GM12878 (cell line): ENCODE results near the gene NUAK2. TPM values are rescaled to one million over a fixed set of nuclear protein-coding genes. Genes with fewer than 3 reads are reported as not detected.

Experiments
- ASH2L ChIP-seq: fragments of 300-600, 200-600 bp; sonication (generic); IDR thresholded peaks from 2 replicates; pipeline ENCODE4 v1.6.1; 2017; ENCODE audit warnings: low read depth, mild to moderate bottlenecking, borderline replicate concordance
- DPF2 ChIP-seq: fragments of 450-650 bp; IDR thresholded peaks from 2 replicates; pipeline ENCODE4 v1.6.1; 2017; ENCODE audit warnings: mild to moderate bottlenecking
- E2F8 ChIP-seq: fragments of 450-650 bp; IDR thresholded peaks from 2 replicates; pipeline ENCODE4 v1.6.1; 2018; ENCODE audit warnings: mild to moderate bottlenecking, low read depth, moderate library complexity; ENCODE audit not compliant: partially characterized antibody
- IKZF1 ChIP-seq: fragments of 450-650 bp; conservative IDR thresholded peaks from 2 replicates; pipeline ENCODE4 v1.6.1; 2017; ENCODE audit warnings: antibody characterized with exemption, mild to moderate bottlenecking
- MAX ChIP-seq: IDR thresholded peaks from 2 replicates; pipeline ENCODE4 v1.6.1; 2012; ENCODE audit warnings: low read depth, low read length, improper control_type of control experiment
- MYB ChIP-seq: fragments of 150-350 bp; IDR thresholded peaks from 2 replicates; pipeline ENCODE4 v1.6.1; 2014; ENCODE audit warnings: mild to moderate bottlenecking, low read depth, low read length, borderline replicate concordance
- NRF1 ChIP-seq: conservative IDR thresholded peaks from 2 replicates; pipeline ENCODE4 v1.6.1; 2011; ENCODE audit warnings: mild to moderate bottlenecking, low read depth, low read length, improper control_type of control experiment
- RAD21 ChIP-seq: IDR thresholded peaks from 2 replicates; pipeline ENCODE4 v1.6.1; 2011; ENCODE audit warnings: mild to moderate bottlenecking, low read depth, low read length, moderate library complexity; ENCODE audit not compliant: insufficient read depth
- RUNX3 ChIP-seq: IDR thresholded peaks from 2 replicates; pipeline ENCODE4 v1.6.1; 2012; ENCODE audit warnings: low read length, inconsistent platforms
- STAT3 ChIP-seq: IDR thresholded peaks from 2 replicates; pipeline ENCODE4 v1.6.1; 2011; ENCODE audit warnings: low read depth, low read length, improper control_type of control experiment
- SUPT20H ChIP-seq: IDR thresholded peaks from 2 replicates; pipeline ENCODE4 v1.6.1; 2011; ENCODE audit warnings: low read depth, mild to moderate bottlenecking, low read length, moderate library complexity, borderline replicate concordance; ENCODE audit not compliant: control insufficient read depth
- TAF1 ChIP-seq: IDR thresholded peaks from 2 replicates; pipeline ENCODE4 v1.6.1; 2011; ENCODE audit warnings: mild to moderate bottlenecking, low read depth, low read length, borderline replicate concordance
- ZBTB40 ChIP-seq: fragments of 450-650 bp; IDR thresholded peaks from 2 replicates; pipeline ENCODE4 v1.6.1; 2016; ENCODE audit warnings: mild to moderate bottlenecking, moderate library complexity, borderline replicate concordance
- polyA plus RNA-seq, 11 experiments: library from polyadenylated mRNA; depleted of rRNA in 4 of 11; unstranded in 6 of 11; stranded (reverse) in 5 of 11; fragments of >200 nt; fragmentation: Nextera tagmentation in 4 of 11; fragmentation: Illumina TruSeq in 1 of 11; extraction: Ambion mirVana in 4 of 11; extraction: Trizol in 1 of 11; gene quantifications; 1 replicate in 1 of 11; 2 replicates in 10 of 11; pipeline versions ENCODE4 v1.2.1 to v1.2.3, GENCODE V29; 2011 to 2016; ENCODE audit warnings: inconsistent platforms in 2 of 11, missing spikeins in 2 of 11, low read depth in 1 of 11
- total RNA-seq, 4 experiments: library from RNA; depleted of rRNA in 3 of 4; stranded (reverse); fragments of >200 nt in 3 of 4; fragmentation: Illumina TruSeq in 1 of 4; extraction: Trizol in 1 of 4; gene quantifications; 2 replicates each; pipeline versions ENCODE4 v1.2.1 to v1.2.3, GENCODE V29; 2013 to 2021
- TF ChIP-seq, protein P1 (sequence below), 3 experiments: IDR thresholded peaks in 2 of 3; conservative IDR thresholded peaks in 1 of 3; 2 replicates each; pipeline ENCODE4 v1.5.1; 2011; ENCODE audit warnings: low read depth in 3 of 3, low read length in 3 of 3, mild to moderate bottlenecking in 3 of 3, control low read depth in 2 of 3, moderate library complexity in 2 of 3, inconsistent platforms in 1 of 3, mixed read lengths in 1 of 3; ENCODE audit not compliant: control insufficient read depth in 2 of 3, insufficient read depth in 1 of 3; ENCODE audit errors: extremely low read depth in 1 of 3
- TF ChIP-seq, protein P2 (sequence below): fragments of 450-650 bp; formaldehyde crosslinking; IDR thresholded peaks from 2 replicates; pipeline ENCODE4 v1.4.0; 2020; ENCODE audit warnings: mild to moderate bottlenecking, moderate library complexity

Gene NUAK2
- total and polyA plus RNA-seq, 10 of the 15 experiments (the other 5 are each of a cell fraction or from before 2014, with no cell fraction given): 0.27 to 3.0 (median 1.2) TPM

DNA sequence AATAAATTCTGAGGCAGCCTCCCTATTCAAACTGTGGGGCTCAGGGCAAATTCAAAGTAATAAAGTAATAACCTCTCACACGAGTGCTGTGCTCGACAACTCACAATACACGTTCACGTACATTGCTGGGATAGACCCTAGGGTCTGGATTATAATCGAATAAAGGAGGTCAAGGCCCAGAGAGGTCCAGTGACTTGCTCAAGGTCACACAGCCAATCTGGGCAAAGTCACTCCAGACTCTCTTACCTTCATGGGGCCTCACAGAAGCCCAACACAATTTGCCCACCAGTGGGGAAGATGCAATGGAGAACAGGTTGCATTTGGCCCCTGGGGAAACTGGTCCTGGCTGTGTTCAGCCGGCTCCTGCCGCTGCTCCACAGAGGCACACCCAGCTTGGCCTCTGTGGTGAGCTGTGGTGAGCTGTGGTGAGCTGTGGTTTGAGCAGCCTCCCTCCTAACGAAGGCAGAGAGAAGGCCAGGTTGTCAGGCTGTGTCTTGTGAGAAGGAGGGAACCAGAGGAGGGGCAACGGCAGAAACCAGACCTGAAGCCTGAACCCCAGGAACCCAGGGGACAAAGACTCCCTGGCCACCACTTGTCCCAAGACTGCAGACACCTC, 35.1 kb downstream of the NUAK2 start (continued):
- peak; percentile 20; the same call in 1 of the 2 replicates for TF ChIP-seq ZBTB40
- TF ChIP-seq TAF1: no peak
- TF ChIP-seq, protein P1, sequence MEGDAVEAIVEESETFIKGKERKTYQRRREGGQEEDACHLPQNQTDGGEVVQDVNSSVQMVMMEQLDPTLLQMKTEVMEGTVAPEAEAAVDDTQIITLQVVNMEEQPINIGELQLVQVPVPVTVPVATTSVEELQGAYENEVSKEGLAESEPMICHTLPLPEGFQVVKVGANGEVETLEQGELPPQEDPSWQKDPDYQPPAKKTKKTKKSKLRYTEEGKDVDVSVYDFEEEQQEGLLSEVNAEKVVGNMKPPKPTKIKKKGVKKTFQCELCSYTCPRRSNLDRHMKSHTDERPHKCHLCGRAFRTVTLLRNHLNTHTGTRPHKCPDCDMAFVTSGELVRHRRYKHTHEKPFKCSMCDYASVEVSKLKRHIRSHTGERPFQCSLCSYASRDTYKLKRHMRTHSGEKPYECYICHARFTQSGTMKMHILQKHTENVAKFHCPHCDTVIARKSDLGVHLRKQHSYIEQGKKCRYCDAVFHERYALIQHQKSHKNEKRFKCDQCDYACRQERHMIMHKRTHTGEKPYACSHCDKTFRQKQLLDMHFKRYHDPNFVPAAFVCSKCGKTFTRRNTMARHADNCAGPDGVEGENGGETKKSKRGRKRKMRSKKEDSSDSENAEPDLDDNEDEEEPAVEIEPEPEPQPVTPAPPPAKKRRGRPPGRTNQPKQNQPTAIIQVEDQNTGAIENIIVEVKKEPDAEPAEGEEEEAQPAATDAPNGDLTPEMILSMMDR (IDR thresholded peaks at IDR 0.05 in 2 of 3, conservative IDR thresholded peaks at IDR 0.05 in 1 of 3; ENCODE audit: control insufficient read depth in 2 of 3, extremely low read depth in 1 of 3, insufficient read depth in 1 of 3, low read depth in 3 of 3, low read length in 3 of 3): no peak
- peak; percentile 48; the same call in 1 of the 2 replicates for TF ChIP-seq MAX
- TF ChIP-seq, protein P2, sequence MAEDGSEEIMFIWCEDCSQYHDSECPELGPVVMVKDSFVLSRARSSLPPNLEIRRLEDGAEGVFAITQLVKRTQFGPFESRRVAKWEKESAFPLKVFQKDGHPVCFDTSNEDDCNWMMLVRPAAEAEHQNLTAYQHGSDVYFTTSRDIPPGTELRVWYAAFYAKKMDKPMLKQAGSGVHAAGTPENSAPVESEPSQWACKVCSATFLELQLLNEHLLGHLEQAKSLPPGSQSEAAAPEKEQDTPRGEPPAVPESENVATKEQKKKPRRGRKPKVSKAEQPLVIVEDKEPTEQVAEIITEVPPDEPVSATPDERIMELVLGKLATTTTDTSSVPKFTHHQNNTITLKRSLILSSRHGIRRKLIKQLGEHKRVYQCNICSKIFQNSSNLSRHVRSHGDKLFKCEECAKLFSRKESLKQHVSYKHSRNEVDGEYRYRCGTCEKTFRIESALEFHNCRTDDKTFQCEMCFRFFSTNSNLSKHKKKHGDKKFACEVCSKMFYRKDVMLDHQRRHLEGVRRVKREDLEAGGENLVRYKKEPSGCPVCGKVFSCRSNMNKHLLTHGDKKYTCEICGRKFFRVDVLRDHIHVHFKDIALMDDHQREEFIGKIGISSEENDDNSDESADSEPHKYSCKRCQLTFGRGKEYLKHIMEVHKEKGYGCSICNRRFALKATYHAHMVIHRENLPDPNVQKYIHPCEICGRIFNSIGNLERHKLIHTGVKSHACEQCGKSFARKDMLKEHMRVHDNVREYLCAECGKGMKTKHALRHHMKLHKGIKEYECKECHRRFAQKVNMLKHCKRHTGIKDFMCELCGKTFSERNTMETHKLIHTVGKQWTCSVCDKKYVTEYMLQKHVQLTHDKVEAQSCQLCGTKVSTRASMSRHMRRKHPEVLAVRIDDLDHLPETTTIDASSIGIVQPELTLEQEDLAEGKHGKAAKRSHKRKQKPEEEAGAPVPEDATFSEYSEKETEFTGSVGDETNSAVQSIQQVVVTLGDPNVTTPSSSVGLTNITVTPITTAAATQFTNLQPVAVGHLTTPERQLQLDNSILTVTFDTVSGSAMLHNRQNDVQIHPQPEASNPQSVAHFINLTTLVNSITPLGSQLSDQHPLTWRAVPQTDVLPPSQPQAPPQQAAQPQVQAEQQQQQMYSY (CRISPR knock-in tag): no peak
- no peak for TF ChIP-seq STAT3
- no peak for TF ChIP-seq E2F8
- TF ChIP-seq SUPT20H: no peak
- TF ChIP-seq MYB: no peak
- TF ChIP-seq RAD21: no peak
- TF ChIP-seq NRF1: no peak
- TF ChIP-seq IKZF1: peak; percentile 90
- no peak for TF ChIP-seq ASH2L
- peak; percentile 76 for TF ChIP-seq DPF2
- peak; percentile 100 for TF ChIP-seq RUNX3
